ENCODE measurements around the gene TTYH3. TPM values are rescaled to one million over a fixed set of nuclear protein-coding genes. Genes with fewer than 3 reads are reported as not detected.

TTYH3 gene
- total and polyA plus RNA-seq, 2 of the 8 experiments (the other 6 are each of a cell fraction or from before 2014, with no cell fraction given), result 66.2 to 169 TPM

DNA sequence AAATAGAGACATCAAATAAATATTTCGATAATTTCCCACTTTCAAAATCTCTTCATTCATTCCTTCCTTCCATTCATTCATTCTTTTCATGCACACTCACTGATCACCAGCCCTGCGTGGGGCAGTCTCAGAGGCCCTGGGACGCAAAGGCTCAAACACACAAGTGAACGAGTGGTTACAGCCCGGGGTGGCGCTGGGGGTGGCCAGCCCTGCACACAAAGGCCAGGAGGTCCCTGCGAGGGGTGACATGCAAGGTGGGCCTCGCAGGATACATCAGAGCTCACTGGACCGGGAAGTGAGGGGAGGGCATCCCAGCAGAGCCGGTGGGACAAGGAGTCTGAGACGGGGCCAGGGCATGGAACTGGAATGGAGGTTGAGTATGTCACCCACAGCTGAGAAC is 29.9 kb upstream of the TTYH3 start:
- Histone ChIP-seq H3K79me2 (ENCODE audit: control insufficient read depth in 1 of 2, insufficient read depth in 2 of 2, low read length in 2 of 2) (no peaks in the 10 kb centered on the region), H3K4ac (replicated peaks; ENCODE audit: insufficient read length, low read depth, low read length) (no peak overlapping the region)
- 91 to 100% methylated on average over 1 to 11 of the region's 11 CpGs for WGBS, 2 experiments (ENCODE audit: extremely low coverage in 1 of 2, insufficient coverage in 1 of 2, insufficient read length in 1 of 2, insufficient replicate concordance in 2 of 2, low coverage in 1 of 2, low lambda C conversion rate in 2 of 2, missing lambda C conversion rate in 1 of 2)
- TF ChIP-seq SIRT6 (IDR thresholded peaks at IDR 0.05; ENCODE audit: low read length) (no peak), SAP30 (IDR thresholded peaks at IDR 0.05; ENCODE audit: insufficient read depth, insufficient replicate concordance, low read length) (no peak), TAF7 (optimal IDR thresholded peaks at IDR 0.05; ENCODE audit: borderline replicate concordance, low read depth, low read length) (no peak), SRF (IDR thresholded peaks at IDR 0.05; ENCODE audit: low read depth, low read length) (no peak), HDAC6 (IDR thresholded peaks at IDR 0.05; ENCODE audit: low read depth, low read length) (no peak), KDM5A (IDR thresholded peaks at IDR 0.05; ENCODE audit: low read length) (no peak), NRF1 (IDR thresholded peaks at IDR 0.05; ENCODE audit: low read depth, low read length) (no peak), ASH2L (IDR thresholded peaks at IDR 0.05; ENCODE audit: low read length) (no peak), RNF2 (IDR thresholded peaks at IDR 0.05; ENCODE audit: borderline replicate concordance, low read depth, low read length, missing control alignments, poor library complexity, severe bottlenecking) (no peak), YY1 (IDR thresholded peaks at IDR 0.05; ENCODE audit: low read depth, low read length) (no peak), SP1 (IDR thresholded peaks at IDR 0.05; ENCODE audit: low read depth, low read length) (no peak), HDAC2 (IDR thresholded peaks at IDR 0.05; ENCODE audit: borderline replicate concordance in 1 of 2, low read depth in 2 of 2, low read length in 2 of 2) (no peak), POU5F1 (IDR thresholded peaks at IDR 0.05; ENCODE audit: low read depth, low read length) (no peak)
- TF ChIP-seq, protein P1, sequence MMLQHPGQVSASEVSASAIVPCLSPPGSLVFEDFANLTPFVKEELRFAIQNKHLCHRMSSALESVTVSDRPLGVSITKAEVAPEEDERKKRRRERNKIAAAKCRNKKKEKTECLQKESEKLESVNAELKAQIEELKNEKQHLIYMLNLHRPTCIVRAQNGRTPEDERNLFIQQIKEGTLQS (IDR thresholded peaks at IDR 0.05; ENCODE audit: insufficient read depth, low read depth, low read length), result no peak

More for the DNA sequence above, 29.9 kb upstream of the TTYH3 start:
- Histone ChIP-seq H3K4me1 (replicated peaks in 1 of 4; ENCODE audit: control insufficient read depth in 3 of 4, insufficient read depth in 4 of 4, low read length in 3 of 4) (peaks cover 0 to 6% (median 1%) of the 10 kb centered on the region in 4 experiments; a peak in 3 of 7 replicates), H2AFZ (ENCODE audit: low read length) (no peak overlapping the region), H3K56ac (replicated peaks; ENCODE audit: insufficient read length, low read depth, low read length) (no peak overlapping the region), H2BK12ac (ENCODE audit: low read depth, low read length) (no peak overlapping the region), H2BK120ac (replicated peaks; ENCODE audit: low read depth, low read length) (no peak overlapping the region), H4K20me1 (replicated peaks in 1 of 2; ENCODE audit: control insufficient read depth in 1 of 2, insufficient read depth in 2 of 2, low read length in 2 of 2) (no peaks in the 10 kb centered on the region), H3K27ac (ENCODE audit: low read depth, low read length) (no peak overlapping the region), H3K14ac (ENCODE audit: insufficient read length) (no peak overlapping the region), H3K4me3 (ENCODE audit: extremely low read depth in 1 of 4, insufficient read depth in 2 of 4, low read depth in 3 of 4, low read length in 4 of 4) (no peak overlapping the region), H4K5ac (ENCODE audit: insufficient read length, low read depth, low read length) (no peak overlapping the region), H4K91ac (replicated peaks; ENCODE audit: insufficient read length, low read length) (no peak overlapping the region), H3K23me2 (ENCODE audit: low read depth, low read length) (no peaks in the 10 kb centered on the region), H3K4me2 (ENCODE audit: insufficient read depth in 1 of 2, low read depth in 2 of 2, low read length in 2 of 2) (no peak overlapping the region), H3K9me3 (ENCODE audit: insufficient read depth in 2 of 2, low read depth in 1 of 2, low read length in 1 of 2) (no peaks in the 10 kb centered on the region), H2BK15ac (ENCODE audit: low read length) (no peak overlapping the region), H3K18ac (ENCODE audit: extremely low read depth, low read length) (no peak overlapping the region), H3K27me3 (replicated peaks in 1 of 4; ENCODE audit: control insufficient read depth in 3 of 4, extremely low read depth in 1 of 4, insufficient read depth in 3 of 4, low read length in 3 of 4) (no peaks in the 10 kb centered on the region), H2AK5ac (ENCODE audit: low read depth, low read length) (no peak overlapping the region), H2BK5ac (ENCODE audit: low read depth, low read length) (no peak overlapping the region), H3K79me1 (ENCODE audit: low read depth, low read length) (no peaks in the 10 kb centered on the region), H3K9ac (replicated peaks in 1 of 4; ENCODE audit: extremely low read depth in 1 of 4, low read depth in 3 of 4, low read length in 3 of 4) (no peak overlapping the region), H4K8ac (ENCODE audit: extremely low read depth, insufficient read depth, low read length) (no peak overlapping the region), H2BK20ac (ENCODE audit: low read length) (no peak overlapping the region), H3K36me3 (ENCODE audit: control insufficient read depth in 2 of 4, insufficient read depth in 4 of 4, low read length in 3 of 4) (peaks cover 0 to 2% (median 0%) of the 10 kb centered on the region in 4 experiments; a peak in 1 of 8 replicates), H3K23ac (ENCODE audit: insufficient read length) (no peak overlapping the region)
- DNase-seq (ENCODE audit: low read depth in 1 of 2, low spot score in 2 of 2), result no peak
- FAIRE-seq, result no peak
- CTCF ChIA-PET (ENCODE audit: partially characterized antibody), result interaction anchor here (0.7 to 5.7 kb wide), 8 partner anchors 10 to 133 kb away, joined by 3 to 30 read pairs (median 4); no protein-coding TSS in a partner anchor
- POLR2A ChIA-PET (ENCODE audit: partially characterized antibody), result interaction anchor here (1.0 to 1.4 kb wide), 3 partner anchors 9 to 30 kb away, joined by 3 to 4 read pairs (median 3); partner anchors contain the start of gene TTYH3

Measured in H1 (cell line).